Psoas muscle (tissue), 8 donors: ENCODE results near the gene GHITM. TPM values are rescaled to one million over a fixed set of nuclear protein-coding genes. Genes with fewer than 3 reads are reported as not detected.

Source experiments
- ATAC-seq, 4 donors: fragments of 200-7000 bp; cut with Tn5 transposase; one replicate each; pipeline ENCODE4 v1.9.1; 2020; ENCODE audit warnings: moderate library complexity in 3 of 4, mild to moderate bottlenecking in 2 of 4
- DNase-seq, 2 donors: peaks; one replicate each; pipeline ENCODE4 v3.0.0-alpha.2; 2020
- H3K27ac ChIP-seq: fragments of 200-600 bp; one replicate; pipeline ENCODE4 v1.8.0; 2022
- H3K27me3 ChIP-seq, 3 donors: fragments of 200-600 bp in 1 of 3; one replicate each; pipeline versions ENCODE4 v1.6.1 to v1.8.0; 2013 to 2022; ENCODE audit warnings: low read length in 2 of 3, mild to moderate bottlenecking in 2 of 3, moderate library complexity in 1 of 3; ENCODE audit not compliant: insufficient read depth in 3 of 3
- H3K36me3 ChIP-seq, 2 donors: fragments of 200-600 bp in 1 of 2; one replicate each; pipeline versions ENCODE4 v1.6.1 to v1.8.0; 2013 to 2022; ENCODE audit warnings: low read depth in 1 of 2, mild to moderate bottlenecking in 1 of 2, moderate library complexity in 1 of 2; ENCODE audit not compliant: insufficient read depth in 1 of 2
- H3K4me1 ChIP-seq: fragments of 200-600 bp; one replicate; pipeline ENCODE4 v1.8.0; 2022
- H3K4me3 ChIP-seq: fragments of 200-600 bp; one replicate; pipeline ENCODE4 v1.8.0; 2022; ENCODE audit warnings: mild to moderate bottlenecking
- H3K9me3 ChIP-seq: fragments of 200-600 bp; one replicate; pipeline ENCODE4 v1.8.0; 2022
- WGBS, 3 donors: extraction: QIAGEN DNeasy Blood & Tissue Kit; methylation state at CpG; one replicate each; pipeline versions ENCODE4 v1.1.6 to v1.1.7; 2013; 5-methylcytosine and 5-hydroxymethylcytosine counted together
- intact Hi-C, 2 donors: fragments of 100-400 bp; cut with DNase I; formaldehyde crosslinking; loops; one replicate each; pipeline versions ENCODE4 v1.11.0 to v1.14.2; 2022
- polyA plus RNA-seq, 3 donors: library from polyadenylated mRNA; stranded (reverse); fragments of 200-250 nt; gene quantifications; one replicate each; pipeline ENCODE4 v1.2.3, GENCODE V29; 2013
- total RNA-seq, 4 donors: library from RNA; stranded (reverse); fragmentation: NEBNext Ultra II Directional in 2 of 4; extraction: Animal tissue kit (Norgen Biotek cat#: 25700) in 2 of 4; gene quantifications; one replicate each; pipeline versions ENCODE4 v1.2.1 to v1.2.4, GENCODE V29; 2021 to 2023
- TF ChIP-seq, protein P1 (sequence below): fragments of 200-600 bp; IDR thresholded peaks from one replicate; pipeline ENCODE4 v1.8.0; 2022; ENCODE audit warnings: antibody characterized with exemption
- donor health status: healthy with polysubstance abuse.
- donor health status: DM: no; HTN: no; CAD: no; lungs with moderate emphysema.
- donor health status: Bipolar disorder and iron deficiency.
- donor health status: healthy.
- donor health status: DM: yes; HTN: yes; CAD: no.
- donor health status: DM: no; HTN: no; CAD: no.
- donor health status: DM: no; HTN: no; CAD: no.
- donor health status: DM: yes; HTN: yes; CAD: no.

GHITM gene
- total and polyA plus RNA-seq, 7 donors = 230 to 633 (median 265) TPM

DNA sequence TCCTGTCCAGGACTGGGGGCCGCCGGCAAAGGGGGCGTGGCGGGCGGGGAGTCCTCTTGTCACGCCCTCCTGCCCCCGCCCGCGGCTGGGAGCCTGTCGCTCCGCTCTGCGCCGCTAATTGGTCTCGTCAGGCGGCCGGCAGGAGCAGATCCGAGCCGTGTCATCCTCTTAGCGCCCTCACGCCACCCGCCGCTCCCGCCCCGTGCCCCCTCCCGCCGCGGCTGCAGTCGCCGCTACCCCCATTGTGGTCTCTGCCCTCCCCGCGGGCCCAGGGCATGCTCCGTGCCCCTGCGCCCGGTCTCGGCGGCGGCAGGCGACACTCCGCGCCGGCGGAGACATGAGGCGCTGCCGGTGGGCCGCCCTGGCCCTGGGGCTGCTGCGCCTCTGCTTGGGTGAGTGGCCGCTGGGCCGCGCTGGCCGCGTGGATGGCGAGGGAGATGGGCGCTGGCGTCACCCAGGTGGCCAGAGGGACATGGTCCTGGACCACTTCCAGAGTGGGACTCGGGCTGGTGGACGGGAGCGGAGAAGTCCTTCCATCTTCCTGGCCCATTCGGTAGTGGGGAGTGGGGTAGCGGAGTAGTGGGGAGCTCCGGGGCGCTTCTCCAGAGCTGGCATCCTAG, 55.2 kb downstream of the GHITM start, which contains the start of gene CDHR1:
Gene CDHR1 (plus strand): TSS at position 114 of the 620 bp plus-strand sequence. CDS start 224 bp downstream, at position 338.
- Histone ChIP-seq H3K36me3 (no peaks in the 10 kb centered on the region), H3K4me1 (no peaks in the 10 kb centered on the region), H3K27ac (no peak within 1 kb of the TSS), H3K9me3 (no peaks in the 10 kb centered on the region), H3K4me3 (peak within 1 kb of the TSS; percentile 57), H3K27me3 (peaks cover 0 to 61% (median 18%) of the 10 kb centered on the region in 3 donors)
- intact Hi-C loops = no loop called here
- ATAC-seq (peak in 3 of 4 donors; percentile 27 to 54 (median 48)), DNase-seq (no peak)
- WGBS, 3 donors = 1 to 2% (median 1%) methylated on average over 42 to 61 of the region's 61 CpGs
- TF ChIP-seq, protein P1, sequence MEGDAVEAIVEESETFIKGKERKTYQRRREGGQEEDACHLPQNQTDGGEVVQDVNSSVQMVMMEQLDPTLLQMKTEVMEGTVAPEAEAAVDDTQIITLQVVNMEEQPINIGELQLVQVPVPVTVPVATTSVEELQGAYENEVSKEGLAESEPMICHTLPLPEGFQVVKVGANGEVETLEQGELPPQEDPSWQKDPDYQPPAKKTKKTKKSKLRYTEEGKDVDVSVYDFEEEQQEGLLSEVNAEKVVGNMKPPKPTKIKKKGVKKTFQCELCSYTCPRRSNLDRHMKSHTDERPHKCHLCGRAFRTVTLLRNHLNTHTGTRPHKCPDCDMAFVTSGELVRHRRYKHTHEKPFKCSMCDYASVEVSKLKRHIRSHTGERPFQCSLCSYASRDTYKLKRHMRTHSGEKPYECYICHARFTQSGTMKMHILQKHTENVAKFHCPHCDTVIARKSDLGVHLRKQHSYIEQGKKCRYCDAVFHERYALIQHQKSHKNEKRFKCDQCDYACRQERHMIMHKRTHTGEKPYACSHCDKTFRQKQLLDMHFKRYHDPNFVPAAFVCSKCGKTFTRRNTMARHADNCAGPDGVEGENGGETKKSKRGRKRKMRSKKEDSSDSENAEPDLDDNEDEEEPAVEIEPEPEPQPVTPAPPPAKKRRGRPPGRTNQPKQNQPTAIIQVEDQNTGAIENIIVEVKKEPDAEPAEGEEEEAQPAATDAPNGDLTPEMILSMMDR = no peak

DNA sequence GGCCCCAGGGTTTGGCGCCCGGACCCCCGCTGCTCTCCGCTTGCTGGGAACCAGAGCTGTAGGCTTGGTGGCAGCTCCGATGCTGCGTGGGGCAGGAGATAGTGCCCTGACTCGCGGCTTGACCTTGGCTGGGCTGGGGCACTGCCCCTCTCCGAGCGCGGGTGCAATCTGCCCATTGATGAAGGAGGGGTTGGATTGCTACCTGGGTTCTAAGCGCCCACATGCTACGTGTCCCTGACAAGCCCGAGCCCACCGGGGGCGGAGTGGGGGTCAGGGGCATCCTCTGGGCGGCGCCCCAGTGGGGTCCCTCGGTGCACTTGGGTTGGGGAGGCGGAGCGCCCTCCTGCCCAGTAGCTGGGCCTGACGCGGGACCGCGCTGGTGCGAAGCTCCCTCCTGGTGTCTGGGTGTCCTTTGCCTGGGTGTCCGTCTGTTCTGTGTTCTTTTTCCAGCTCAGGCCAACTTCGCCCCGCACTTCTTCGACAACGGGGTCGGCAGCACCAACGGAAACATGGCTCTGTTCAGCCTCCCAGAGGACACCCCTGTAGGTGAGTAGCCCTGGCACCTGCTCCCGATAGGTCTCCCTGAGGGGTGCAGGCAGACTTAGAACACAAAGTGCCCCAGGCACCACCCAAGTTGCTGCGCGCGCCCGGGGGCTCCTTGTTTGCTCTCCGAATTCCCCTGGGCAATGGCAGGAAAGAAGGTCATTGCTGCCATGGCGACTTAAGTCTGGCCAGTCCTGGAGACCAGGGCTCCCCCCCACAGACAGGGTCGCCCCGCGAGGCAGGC, 55.9 kb downstream of the GHITM start:
- ATAC-seq (no peak), DNase-seq (no peak)
- Histone ChIP-seq H3K27me3 (peaks cover 0 to 61% (median 18%) of the 10 kb centered on the region in 3 donors), H3K36me3 (no peaks in the 10 kb centered on the region), H3K4me3 (peak overlapping the region; percentile 57), H3K9me3 (no peaks in the 10 kb centered on the region), H3K27ac (no peak overlapping the region), H3K4me1 (no peaks in the 10 kb centered on the region)
- 25 to 28% (median 27%) methylated on average over 39 to 43 of the region's 43 CpGs for WGBS, 3 donors
- intact Hi-C loops = no loop called here
- TF ChIP-seq, protein P1 = no peak

DNA sequence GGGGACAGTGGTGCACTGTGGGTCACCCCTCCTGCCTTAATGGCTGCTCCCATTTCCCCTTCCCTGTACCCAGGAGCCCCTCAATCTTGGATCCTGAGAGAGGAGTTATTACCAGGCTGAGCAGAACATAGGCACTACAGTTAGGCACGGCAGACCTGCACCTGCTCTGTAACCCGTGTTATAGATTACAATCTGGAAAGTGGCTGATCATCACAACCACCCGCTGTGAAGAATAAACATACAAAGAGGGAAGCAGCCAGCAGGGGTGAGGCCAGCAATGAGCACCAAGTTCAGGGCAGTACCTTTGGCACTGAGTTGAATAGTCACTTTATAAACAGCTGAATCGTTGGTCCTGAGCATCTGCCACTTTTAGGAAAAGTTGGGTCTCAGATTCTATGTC, 56.8 kb downstream of the GHITM start:
- intact Hi-C loops = no loop called here
- no peak overlapping the region for H3K4me3 ChIP-seq
- no peaks in the 10 kb centered on the region for H3K4me1 ChIP-seq
- H3K27ac ChIP-seq = no peak overlapping the region
- no peak for DNase-seq
- H3K36me3 ChIP-seq = no peaks in the 10 kb centered on the region
- ATAC-seq = no peak
- WGBS, 3 donors = 16 to 28% (median 18%) methylated on average over 4 of the region's 4 CpGs
- TF ChIP-seq, protein P1 = no peak
- peaks cover 0 to 56% (median 18%) of the 10 kb centered on the region in 3 donors for H3K27me3 ChIP-seq
- no peaks in the 10 kb centered on the region for H3K9me3 ChIP-seq

DNA sequence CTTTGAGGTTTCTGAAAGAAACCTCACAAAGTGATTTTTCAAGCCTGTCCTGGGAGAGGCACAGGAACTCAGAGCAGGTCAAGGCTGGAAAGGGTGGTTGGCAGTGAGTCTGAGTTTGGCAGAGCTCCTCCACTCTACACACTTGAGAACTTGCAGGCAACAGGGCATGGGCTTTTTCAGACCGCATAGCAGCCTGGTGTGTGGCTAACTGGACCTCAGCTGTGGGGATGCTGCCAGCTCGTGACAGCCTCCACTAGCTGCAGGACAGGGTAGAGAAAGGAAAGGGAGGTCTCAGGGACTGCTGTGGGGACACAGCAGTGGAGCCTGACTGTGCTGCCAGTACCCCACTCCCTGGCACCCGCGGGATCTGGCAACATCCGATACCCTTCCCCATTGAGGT, 57.6 kb downstream of the GHITM start:
- no peak overlapping the region for H3K4me3 ChIP-seq
- no peak overlapping the region for H3K27ac ChIP-seq
- TF ChIP-seq, protein P1 = no peak
- no peaks in the 10 kb centered on the region for H3K36me3 ChIP-seq
- intact Hi-C loops = no loop called here
- DNase-seq (no peak), ATAC-seq (no peak)
- no peaks in the 10 kb centered on the region for H3K9me3 ChIP-seq
- H3K27me3 ChIP-seq = peaks cover 0 to 48% (median 18%) of the 10 kb centered on the region in 3 donors
- no peaks in the 10 kb centered on the region for H3K4me1 ChIP-seq
- 28 to 50% (median 31%) methylated on average over 5 of the region's 5 CpGs for WGBS, 3 donors
